Thyroid gland (tissue), 4 donors: Measurements from ENCODE around the gene CNTN1. TPM values are rescaled to one million over a fixed set of nuclear protein-coding genes. Genes with fewer than 3 reads are reported as not detected.

ENCODE experiments used
- DNase-seq, 2 donors: peaks; one replicate each; pipeline ENCODE4 v3.0.0-alpha.2; 2019
- H3K27ac ChIP-seq, 3 donors: fragments of 200-600 bp; sonication (generic); 1 replicate in 2 of 3; 2 replicates in 1 of 3; pipeline ENCODE4 v1.5.1; 2016 to 2019; ENCODE audit warnings: mild to moderate bottlenecking in 1 of 3, moderate library complexity in 1 of 3
- H3K27me3 ChIP-seq: fragments of 200-600 bp; sonication (generic); one replicate; pipeline ENCODE4 v1.5.1; 2019
- H3K36me3 ChIP-seq, 2 donors: fragments of 200-600 bp; sonication (generic); one replicate each; pipeline ENCODE4 v1.5.1; 2016 to 2019
- H3K4me1 ChIP-seq, 2 donors: fragments of 200-600 bp; sonication (generic); one replicate each; pipeline ENCODE4 v1.5.1; 2017 to 2019
- H3K4me3 ChIP-seq, 3 donors: fragments of 200-600 bp; sonication (generic); replicated peaks in 1 of 3; 1 replicate in 2 of 3; 2 replicates in 1 of 3; pipeline ENCODE4 v1.5.1; 2016; ENCODE audit warnings: mild to moderate bottlenecking in 1 of 3
- H3K9me3 ChIP-seq: fragments of 200-600 bp; sonication (generic); one replicate; pipeline ENCODE4 v1.5.1; 2017
- POLR2A ChIP-seq, 2 donors: fragments of 450-650 bp; IDR thresholded peaks; one replicate each; pipeline ENCODE4 v1.6.1; 2017; ENCODE audit warnings: antibody characterized with exemption in 2 of 2, mild to moderate bottlenecking in 2 of 2, moderate library complexity in 1 of 2
- WGBS, 2 donors: methylation state at CpG; one replicate each; pipeline ENCODE4 v1.1.5; 2017; 5-methylcytosine and 5-hydroxymethylcytosine counted together
- intact Hi-C: fragments of 100-400 bp; cut with DNase I; formaldehyde crosslinking; loops from one replicate; pipeline ENCODE4 v1.15.1; 2023
- total RNA-seq, 4 donors: library from RNA; depleted of rRNA; stranded (reverse); fragments of >200 nt; gene quantifications; one replicate each; pipeline ENCODE4 v1.2.3, GENCODE V29; 2016
- TF ChIP-seq, protein P1 (sequence below), 6 experiments: fragments of 200-600 bp in 3 of 6; fragments of 450-650 bp in 3 of 6; sonication (generic) in 3 of 6; IDR thresholded peaks; one replicate each; pipeline ENCODE4 v1.5.1; 2016 to 2019; ENCODE audit warnings: antibody characterized with exemption in 6 of 6, mild to moderate bottlenecking in 2 of 6, inconsistent platforms in 1 of 6, moderate library complexity in 1 of 6

Gene CNTN1
- total RNA-seq, 4 donors from 2014 or later = 1.9 to 2.7 (median 2.0) TPM

DNA sequence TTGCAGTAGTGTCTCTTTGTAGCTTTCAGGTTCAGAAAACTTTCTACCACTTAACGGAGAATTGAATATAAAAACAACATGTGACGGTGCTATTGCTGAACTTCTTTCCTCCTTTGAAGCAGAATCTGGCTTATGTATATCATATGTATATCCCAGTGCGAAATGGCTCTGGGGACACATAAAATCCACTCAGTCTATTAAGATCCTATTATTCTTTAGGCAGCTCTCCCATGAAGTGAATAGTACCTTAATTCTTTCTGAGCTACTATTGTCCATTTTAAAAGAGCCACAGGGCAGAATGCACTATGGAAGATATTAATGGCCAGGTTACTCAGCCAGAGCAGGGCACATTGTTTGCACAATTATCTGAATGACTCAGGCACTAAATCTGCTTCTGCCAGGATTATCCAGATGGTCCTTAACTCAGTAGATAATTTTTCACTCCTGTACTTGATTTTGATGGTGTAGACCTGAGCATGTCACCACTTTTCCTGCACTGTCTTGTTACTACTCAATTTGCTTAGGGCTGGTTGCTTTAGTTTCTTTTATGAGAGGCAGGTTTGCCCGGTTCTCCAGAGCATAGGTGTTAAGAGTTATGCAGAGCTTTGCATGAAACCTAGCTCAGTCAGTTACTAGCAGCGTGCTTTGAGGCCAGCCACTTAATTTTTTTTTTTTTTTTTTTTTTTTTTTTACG is 5.5 kb downstream of the CNTN1 start:
- TF ChIP-seq, protein P1, sequence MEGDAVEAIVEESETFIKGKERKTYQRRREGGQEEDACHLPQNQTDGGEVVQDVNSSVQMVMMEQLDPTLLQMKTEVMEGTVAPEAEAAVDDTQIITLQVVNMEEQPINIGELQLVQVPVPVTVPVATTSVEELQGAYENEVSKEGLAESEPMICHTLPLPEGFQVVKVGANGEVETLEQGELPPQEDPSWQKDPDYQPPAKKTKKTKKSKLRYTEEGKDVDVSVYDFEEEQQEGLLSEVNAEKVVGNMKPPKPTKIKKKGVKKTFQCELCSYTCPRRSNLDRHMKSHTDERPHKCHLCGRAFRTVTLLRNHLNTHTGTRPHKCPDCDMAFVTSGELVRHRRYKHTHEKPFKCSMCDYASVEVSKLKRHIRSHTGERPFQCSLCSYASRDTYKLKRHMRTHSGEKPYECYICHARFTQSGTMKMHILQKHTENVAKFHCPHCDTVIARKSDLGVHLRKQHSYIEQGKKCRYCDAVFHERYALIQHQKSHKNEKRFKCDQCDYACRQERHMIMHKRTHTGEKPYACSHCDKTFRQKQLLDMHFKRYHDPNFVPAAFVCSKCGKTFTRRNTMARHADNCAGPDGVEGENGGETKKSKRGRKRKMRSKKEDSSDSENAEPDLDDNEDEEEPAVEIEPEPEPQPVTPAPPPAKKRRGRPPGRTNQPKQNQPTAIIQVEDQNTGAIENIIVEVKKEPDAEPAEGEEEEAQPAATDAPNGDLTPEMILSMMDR (IDR thresholded peaks at IDR 0.05) = no peak
- no peak for TF ChIP-seq POLR2A (IDR thresholded peaks at IDR 0.05)
- Histone ChIP-seq H3K4me3 (no peak overlapping the region), H3K27ac (no peak overlapping the region), H3K27me3 (peaks cover 4% of the 10 kb centered on the region), H3K36me3 (no peaks in the 10 kb centered on the region), H3K4me1 (peaks cover 8% of the 10 kb centered on the region in 2 donors), H3K9me3 (no peaks in the 10 kb centered on the region)
- WGBS, 2 donors = 46 to 58% methylated on average over 6 of the region's 6 CpGs
- DNase-seq = no peak
- intact Hi-C loops = no loop called here

DNA sequence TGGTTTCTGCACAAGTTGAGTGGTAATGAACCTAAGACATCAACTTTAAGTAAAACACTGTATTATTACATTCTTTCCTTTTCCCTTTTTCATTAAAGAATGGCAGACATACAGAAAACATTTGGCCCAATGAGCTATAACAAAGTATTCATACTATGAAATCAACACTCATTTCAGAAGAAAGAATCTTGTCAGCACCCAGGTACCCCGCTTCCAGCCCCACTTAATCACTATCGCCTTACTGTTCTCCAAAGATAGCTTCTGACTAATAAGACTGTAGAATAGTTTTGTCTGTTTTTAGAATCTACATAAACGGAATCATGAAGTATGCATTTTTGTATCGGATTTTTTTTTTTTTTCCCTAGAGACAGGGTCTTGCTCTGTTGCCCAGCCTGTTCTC is 9.5 kb downstream of the CNTN1 start:
- H3K27ac ChIP-seq = no peak overlapping the region
- no peaks in the 10 kb centered on the region for H3K4me1 ChIP-seq
- intact Hi-C loops = no loop called here
- no peaks in the 10 kb centered on the region for H3K27me3 ChIP-seq
- TF ChIP-seq, protein P1 (IDR thresholded peaks at IDR 0.05) = no peak
- no peak for TF ChIP-seq POLR2A (IDR thresholded peaks at IDR 0.05)
- DNase-seq = no peak
- H3K4me3 ChIP-seq = no peak overlapping the region
- no peaks in the 10 kb centered on the region for H3K9me3 ChIP-seq
- WGBS, 2 donors = 90 to 92% methylated on average over 4 of the region's 4 CpGs
- H3K36me3 ChIP-seq = no peaks in the 10 kb centered on the region

DNA sequence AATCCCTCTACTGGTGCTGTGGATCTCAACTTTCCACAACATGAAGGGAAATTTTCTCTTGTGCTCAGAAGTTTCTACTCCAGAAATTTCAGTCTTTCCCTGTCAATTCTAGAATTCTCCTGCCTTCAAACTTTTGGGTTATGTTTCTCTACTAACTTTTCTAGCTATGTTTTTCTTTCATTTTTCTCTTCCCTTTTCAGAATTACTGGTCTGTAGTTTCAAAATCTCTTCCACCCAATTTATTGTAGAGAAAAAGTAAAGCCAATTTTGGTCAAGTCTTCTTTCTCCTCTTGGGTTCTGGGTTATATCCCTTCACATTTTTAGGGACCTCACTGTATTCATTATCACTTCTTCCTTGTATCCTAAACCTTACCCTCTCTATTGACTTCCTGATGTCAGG is 18.9 kb downstream of the CNTN1 start:
- H3K4me3 ChIP-seq = no peak overlapping the region
- TF ChIP-seq POLR2A (IDR thresholded peaks at IDR 0.05) = no peak
- TF ChIP-seq, protein P1 (IDR thresholded peaks at IDR 0.05) = no peak
- no peak overlapping the region for H3K27ac ChIP-seq
- H3K4me1 ChIP-seq = no peaks in the 10 kb centered on the region
- no peaks in the 10 kb centered on the region for H3K36me3 ChIP-seq
- DNase-seq = no peak
- no peaks in the 10 kb centered on the region for H3K9me3 ChIP-seq
- H3K27me3 ChIP-seq = no peaks in the 10 kb centered on the region
- intact Hi-C loops = no loop called here

DNA sequence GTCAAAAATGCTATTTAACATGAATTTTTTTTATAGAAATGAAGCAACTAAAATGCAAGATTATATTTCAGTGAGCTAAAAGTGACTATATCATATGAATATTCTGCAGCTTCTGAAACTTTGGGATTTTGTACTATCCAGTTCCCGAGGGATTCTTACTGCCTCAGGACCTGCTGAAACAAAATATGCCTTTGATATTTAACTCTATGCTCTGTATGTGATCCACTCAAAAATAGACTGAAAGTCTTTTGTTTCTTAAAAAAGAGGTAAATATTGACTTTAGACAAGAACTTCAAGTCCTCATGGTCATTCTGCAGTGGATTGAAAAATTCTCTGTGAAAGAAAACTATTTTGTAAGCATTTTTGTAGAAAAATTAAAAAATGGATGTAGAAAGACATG is 22.4 kb downstream of the CNTN1 start:
- no peaks in the 10 kb centered on the region for H3K9me3 ChIP-seq
- no peaks in the 10 kb centered on the region for H3K4me1 ChIP-seq
- no peaks in the 10 kb centered on the region for H3K27me3 ChIP-seq
- 0 to 82% methylated on average over 1 of the region's 1 CpG for WGBS, 2 donors
- intact Hi-C loops = no loop called here
- no peak for DNase-seq
- no peak for TF ChIP-seq POLR2A (IDR thresholded peaks at IDR 0.05)
- TF ChIP-seq, protein P1 (IDR thresholded peaks at IDR 0.05) = no peak
- H3K27ac ChIP-seq = no peak overlapping the region
- no peaks in the 10 kb centered on the region for H3K36me3 ChIP-seq
- no peak overlapping the region for H3K4me3 ChIP-seq

DNA sequence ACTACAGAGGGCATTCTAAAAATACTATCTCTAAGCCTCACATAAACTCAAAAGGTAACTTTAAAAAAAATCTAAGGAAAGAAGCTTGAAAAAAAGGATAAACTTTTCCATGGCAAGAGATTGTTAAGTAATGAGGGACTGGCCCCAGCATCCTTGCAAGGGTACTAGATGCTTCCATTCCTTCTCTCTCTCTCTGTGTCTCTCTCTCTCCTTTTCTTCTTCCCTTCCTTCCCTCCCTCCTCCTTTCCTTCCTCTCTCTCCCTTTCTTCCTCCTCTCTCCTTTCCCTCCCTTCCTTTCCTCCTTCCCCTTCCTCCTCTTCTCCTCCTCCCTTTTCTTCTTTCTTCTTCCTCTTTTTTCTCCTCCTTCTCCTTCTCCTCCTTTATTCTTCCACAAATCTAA is 23.8 kb downstream of the CNTN1 start:
- no peaks in the 10 kb centered on the region for H3K27me3 ChIP-seq
- no peaks in the 10 kb centered on the region for H3K9me3 ChIP-seq
- no peak overlapping the region for H3K27ac ChIP-seq
- no peak for DNase-seq
- no peaks in the 10 kb centered on the region for H3K36me3 ChIP-seq
- H3K4me1 ChIP-seq = no peaks in the 10 kb centered on the region
- H3K4me3 ChIP-seq = no peak overlapping the region
- TF ChIP-seq, protein P1 (IDR thresholded peaks at IDR 0.05) = no peak
- TF ChIP-seq POLR2A (IDR thresholded peaks at IDR 0.05) = no peak
- intact Hi-C loops = no loop called here
